GM19395 (cell line): ENCODE measurements around the gene PLD6.
"Not testable (repeated sequence)": the region's sequence is repeated elsewhere in the genome, so short reads cannot be mapped to it uniquely, and the experiment has no call there.

Experiments
- ATAC-seq: cut with Tn5 transposase; IDR thresholded peaks from one replicate; pipeline ENCODE4 v1.9.1; 2021; ENCODE audit warnings: mild to moderate bottlenecking, moderate library complexity; ENCODE audit not compliant: unreplicated experiment

Gene PLD6

GRCh38 chr17:17179371-17179827, 26.7 kb downstream of the PLD6 start:
- ATAC-seq: peak; percentile 58

DNA sequence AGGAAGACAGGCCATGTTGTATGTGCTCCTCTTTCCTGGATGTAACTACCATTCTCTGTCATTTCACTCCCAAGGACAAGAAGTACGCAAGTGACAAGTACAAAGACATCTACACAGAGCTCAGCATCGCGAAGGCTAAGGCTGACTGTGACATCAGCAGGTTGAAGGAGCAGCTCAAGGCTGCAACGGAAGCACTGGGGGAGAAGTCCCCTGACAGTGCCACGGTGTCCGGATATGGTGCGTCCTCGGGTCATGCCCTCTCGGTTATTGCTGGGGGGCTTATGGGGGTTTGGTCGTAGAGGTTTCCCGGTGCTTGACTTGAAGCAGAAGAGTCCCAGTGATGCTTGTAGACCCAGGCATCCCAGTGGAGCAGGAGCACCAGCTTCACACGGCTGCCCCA, 29.0 kb downstream of the PLD6 start:
- no peak for ATAC-seq

GRCh38 chr17:17176341-17176740, 29.8 kb downstream of the PLD6 start:
- no peak for ATAC-seq

DNA sequence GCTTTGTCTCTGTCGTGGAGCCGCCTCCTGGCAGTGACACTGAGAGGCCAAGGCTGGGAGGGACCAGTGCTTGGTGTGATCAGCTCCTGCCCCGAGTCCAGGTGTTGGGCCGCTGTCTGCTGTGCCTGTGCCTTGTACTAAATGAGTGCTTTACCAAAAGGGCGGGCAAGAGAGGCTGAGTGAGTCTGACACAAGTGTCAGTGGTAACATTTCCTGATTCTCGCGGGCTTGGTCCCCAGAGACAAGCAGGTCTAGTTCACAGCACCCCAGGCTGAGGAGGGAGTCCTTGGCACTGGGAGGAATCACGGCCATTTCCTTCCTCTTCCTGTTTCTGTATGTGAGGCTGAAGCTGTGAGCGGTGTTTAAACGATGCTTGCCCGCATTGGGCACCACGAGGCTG, 30.2 kb downstream of the PLD6 start:
- ATAC-seq: no peak

- ATAC-seq: no peak
These were observed 30.8 kb downstream of the PLD6 start for GRCh38 chr17:17175340-17175739.

DNA sequence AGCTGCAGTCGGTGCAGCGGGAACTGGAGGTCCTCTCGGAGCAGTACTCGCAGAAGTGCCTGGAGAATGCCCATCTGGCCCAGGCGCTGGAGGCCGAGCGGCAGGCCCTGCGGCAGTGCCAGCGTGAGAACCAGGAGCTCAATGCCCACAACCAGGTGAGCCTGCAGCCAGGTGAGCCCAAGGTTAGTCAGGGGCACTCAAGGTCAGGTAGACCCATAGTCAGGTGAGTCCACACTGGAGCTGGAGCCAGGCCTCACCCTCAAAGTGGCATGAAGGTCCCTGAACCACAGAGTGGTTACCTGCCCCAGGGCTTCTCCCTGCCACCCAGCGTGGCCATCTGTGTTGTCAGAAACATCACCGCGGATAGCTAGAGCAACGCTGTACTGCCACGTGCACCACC, 32.2 kb downstream of the PLD6 start:
- no peak for ATAC-seq

DNA sequence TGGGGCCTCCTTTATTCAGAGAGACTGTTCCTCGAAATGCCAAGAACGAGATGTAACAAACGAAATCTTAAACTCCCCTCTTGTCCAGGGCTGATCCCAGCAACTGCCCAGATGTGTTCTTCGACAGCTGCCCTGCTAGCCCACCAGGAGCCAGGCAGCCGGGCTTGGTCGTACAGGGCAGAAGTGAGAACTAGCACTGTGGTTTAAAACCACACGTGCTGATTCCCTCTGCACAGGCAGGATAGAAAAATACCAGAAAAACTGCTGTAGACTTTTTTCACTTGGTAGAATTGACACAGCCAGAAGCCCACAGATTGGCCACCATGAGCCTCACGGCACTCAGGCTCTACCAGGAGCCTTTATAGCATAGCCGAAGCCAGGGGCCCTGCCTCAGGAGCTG, 33.1 kb downstream of the PLD6 start:
- no peak for ATAC-seq

DNA sequence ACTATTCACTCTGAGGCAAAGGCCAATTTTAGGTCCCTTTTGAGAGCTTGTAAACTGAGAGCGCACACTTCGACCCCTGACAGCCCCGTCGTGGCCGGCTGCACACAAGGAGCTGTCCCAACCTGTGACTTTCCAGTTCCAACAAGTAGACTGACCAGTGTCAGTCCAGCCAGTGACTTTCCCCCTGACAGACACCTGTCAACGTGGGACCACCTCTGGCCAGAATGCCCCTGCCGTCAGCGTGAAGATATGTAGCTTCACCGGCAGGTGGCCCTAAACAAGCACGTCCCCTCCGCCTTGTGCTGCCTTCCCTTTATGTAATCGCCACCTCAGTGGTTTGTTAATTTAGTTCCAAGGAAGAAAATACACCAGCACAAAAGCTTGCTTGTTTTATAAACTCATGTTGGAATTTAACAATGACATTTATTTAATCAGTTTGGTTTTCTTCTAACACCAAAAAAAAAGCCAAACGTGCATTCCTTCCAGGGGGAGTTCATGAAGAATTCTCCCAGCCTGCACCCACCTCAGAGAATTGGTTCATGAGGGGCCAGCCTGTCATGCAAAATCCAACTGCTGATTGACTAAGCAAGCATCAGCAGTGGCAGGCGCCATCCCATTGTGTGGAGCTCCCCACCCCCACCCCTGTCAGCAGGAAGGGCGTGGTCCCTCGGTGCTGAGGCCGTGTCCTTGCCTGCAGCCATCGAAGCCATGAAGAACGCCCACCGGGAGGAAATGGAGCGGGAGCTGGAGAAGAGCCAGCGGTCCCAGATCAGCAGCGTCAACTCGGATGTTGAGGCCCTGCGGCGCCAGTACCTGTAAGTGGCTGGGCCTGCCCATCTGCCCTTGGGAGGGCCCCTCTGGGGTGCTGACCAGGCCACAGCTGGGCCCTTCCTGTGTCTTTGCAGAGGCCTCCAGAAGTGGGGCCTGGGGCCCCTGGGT, 33.9 kb downstream of the PLD6 start:
- ATAC-seq: no peak

DNA sequence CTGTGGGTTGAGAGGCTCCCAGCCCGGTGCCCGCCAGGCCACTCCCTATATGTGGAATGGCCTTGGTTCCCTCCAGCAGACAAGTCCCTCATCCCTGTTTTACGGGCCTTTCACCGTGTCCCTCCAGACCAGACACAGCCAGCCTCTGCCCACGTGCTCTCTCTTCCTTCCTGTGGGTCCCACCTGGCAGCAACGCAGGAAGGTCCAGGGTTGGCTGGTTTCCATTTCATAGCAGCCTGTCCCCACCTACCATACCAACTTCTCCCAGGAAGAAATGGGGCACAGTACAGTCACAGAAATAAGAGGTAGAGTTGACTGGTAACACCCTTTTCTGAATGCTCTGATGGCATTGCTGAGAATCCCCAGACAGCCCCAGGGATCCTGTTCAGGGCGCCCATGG, 34.9 kb downstream of the PLD6 start:
- no peak for ATAC-seq

DNA sequence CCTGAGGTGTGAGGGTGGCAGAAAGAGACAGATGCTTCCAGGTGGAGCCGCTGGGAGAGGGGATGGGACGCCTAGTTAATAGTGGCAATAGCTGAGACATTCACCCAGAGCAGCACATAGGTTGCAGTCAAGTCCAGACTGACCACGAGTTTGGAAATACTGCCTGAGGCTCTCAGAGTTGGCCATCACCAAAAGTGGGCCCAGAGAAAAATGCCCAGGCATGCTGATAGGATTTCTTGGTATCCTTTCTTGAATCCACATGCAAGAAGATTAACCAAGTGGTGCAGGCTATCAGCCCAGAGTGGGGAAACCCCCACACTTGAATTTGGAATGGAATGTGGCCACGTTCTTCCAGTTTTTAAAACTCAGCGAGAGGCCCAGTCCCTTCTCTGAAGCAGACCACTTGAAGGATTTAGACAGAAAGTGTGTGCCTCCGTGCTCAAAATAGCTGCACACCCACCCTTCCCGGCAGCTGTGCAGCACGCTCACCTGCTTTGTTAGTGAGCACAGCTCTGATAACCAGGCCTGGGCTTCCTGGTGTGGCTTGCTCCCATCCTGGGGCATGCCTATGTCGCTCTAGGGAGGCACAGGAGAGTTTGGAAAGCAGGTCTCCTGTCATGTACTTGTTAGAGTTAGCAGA, 35.7 kb downstream of the PLD6 start:
- ATAC-seq: no peak

GRCh38 chr17:17169396-17169795, 36.7 kb downstream of the PLD6 start:
- ATAC-seq: no peak

DNA sequence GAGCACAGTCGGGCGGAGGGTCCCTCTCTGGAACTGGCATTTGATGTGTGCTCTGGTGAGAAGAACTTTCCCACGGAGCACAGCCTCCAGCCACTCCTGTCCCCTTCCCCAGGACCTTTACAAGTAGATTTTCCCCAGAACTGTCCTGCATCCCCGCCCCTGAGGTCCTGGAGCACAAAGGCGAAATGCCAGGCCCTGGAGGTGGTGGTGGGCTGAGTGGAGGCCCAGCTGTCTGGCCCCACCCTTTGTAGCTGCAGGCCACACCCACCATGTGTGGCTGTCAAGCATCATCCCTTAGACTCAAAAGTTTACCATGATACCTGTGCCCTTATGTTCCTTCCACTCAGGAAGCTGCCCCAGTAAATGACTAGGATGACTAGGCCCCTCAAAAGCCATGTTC, 37.7 kb downstream of the PLD6 start:
- no peak for ATAC-seq

GRCh38 chr17:17167986-17168385, 38.1 kb downstream of the PLD6 start:
- no peak for ATAC-seq

- no peak for ATAC-seq
These were observed 38.8 kb downstream of the PLD6 start for GRCh38 chr17:17167356-17167755.

DNA sequence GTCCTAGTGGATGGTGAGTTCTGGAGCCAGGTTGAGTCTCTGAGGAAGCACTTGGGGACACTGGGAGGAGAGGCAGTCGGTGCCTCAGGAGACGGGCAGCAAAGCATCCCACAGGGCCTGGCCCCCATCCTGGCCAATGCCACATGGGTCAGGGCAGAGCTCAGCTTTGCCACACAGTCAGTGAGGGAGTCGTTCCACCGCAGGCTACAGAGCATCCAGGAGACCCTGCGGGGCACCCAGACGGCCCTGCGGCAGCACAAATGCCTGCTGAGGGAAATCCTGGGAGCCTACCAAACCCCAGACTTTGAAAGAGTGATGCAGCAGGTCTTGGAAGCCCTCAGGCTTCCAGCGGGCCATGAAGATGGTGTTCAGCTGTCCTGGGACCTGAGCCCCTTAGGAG, 39.7 kb downstream of the PLD6 start:
- no peak for ATAC-seq

DNA sequence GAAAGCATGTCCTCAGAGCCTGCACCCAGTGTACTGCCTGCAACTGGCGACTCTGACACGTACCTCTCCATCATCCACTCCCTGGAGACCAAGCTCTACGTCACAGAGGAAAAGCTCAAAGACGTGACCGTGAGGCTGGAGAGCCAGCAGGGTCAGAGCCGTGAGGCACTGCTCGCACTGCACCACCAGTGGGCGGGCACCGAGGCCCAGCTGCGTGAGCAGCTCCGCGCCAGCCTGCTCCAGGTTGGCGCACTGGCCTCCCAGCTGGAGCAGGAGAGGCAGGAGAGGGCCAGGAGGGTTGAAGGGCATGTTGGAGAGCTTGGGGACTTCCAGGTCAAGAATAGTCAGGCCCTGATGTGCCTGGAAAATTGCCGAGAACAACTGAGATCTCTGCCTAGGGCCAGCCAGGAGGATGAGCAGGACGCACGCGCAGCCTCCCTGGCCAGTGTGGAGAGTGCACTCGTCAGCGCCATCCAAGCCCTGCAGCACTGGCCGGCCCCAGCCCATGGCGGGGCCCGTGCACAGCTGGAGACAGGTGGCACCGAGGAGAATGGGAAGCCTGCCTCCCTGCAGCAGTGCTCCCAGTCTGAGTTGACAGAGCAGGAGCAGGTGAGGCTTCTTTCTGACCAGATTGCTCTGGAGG, 40.3 kb downstream of the PLD6 start:
- no peak for ATAC-seq

DNA sequence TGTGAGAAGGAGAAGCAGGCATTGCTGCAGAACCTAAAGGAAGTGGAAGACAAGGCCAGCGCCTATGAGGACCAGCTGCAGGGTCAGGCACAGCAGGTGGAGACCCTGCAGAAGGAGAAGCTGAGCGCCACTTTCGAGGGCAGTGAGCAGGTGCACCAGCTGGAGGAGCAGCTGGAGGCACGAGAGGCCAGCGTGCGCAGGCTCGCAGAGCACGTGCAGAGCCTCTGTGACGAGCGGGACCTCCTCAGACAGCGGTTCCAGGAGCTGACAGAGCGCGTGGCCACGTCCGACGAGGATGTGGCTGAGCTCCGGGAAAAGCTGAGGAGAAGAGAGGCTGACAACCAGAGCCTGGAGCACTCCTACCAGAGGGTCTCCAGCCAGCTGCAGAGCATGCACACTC, 41.5 kb downstream of the PLD6 start:
- ATAC-seq: no peak

DNA sequence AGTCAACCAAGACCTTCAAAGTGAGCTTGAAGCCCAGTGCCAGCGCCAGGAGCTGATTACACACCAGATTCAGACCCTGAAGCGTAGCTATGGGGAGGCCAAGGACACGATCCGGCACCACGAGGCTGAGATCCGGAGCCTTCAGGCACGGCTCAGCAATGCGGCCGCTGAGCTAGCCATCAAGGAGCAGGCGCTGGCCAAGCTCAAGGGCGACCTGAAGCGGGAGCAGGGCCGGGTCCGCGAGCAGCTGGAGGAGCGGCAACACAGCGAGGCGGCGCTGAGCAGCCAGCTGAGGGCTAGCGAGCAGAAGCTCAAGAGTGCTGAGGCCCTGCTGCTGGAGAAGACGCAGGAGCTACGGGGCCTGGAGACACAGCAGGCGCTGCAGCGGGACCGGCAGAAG, 42.0 kb downstream of the PLD6 start:
- no peak for ATAC-seq

DNA sequence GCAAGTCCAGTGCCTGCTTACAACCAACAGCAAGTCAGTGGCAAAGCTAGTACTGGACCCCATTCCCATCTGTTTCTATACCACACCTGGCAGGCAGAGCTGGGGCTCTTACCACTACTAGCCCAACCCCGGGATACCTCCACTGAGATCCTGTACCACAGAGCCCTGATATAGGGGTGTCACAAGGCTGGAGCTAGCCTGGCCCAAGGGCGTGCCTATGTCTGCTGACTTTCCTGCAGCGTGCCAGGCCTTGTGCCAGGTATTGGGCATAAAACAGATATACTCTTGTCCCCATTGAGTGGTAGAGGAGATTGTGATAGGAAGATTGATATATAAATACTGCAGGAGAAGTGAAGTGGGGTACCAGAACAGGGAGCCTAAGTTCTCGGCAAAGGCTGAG, 44.4 kb downstream of the PLD6 start:
- ATAC-seq: no peak

DNA sequence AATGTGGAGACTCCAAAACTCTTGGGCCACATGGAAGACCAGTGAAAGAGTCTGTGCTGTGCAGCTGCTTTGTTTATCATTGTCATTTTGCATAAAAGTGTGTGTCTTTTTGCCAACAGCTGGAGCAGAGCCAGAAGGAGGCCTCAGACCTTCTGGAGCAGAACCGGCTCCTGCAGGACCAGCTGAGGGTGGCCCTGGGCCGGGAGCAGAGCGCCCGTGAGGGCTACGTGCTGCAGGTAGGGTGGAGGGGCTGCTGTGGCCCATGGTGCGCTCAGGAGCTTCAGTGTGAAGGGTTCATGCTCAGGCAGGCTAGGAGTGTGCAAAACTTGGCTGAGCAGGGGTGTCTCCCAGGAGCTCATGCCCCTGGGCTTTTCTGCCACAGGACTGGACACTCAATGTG, 45.0 kb downstream of the PLD6 start:
- ATAC-seq: no peak

DNA sequence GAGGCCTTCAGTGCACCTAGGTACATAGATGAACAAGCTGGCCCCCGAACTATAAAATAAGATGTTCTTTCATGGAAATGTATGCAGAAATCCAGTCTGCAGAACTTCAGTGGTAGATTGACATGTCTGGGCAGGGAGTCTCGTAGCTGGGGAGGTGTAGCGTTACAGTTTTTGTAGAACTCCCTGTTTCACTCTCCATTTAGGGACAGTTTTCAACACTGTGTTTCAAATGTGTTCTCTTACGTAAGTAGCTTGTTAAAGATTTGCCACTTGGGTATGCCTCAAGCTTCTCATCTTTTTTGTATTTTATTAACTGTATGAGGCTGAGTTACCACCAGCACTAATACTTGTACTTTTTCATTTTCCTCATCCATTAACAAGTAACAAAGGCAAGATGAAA, 46.6 kb downstream of the PLD6 start:
- ATAC-seq: no peak

DNA sequence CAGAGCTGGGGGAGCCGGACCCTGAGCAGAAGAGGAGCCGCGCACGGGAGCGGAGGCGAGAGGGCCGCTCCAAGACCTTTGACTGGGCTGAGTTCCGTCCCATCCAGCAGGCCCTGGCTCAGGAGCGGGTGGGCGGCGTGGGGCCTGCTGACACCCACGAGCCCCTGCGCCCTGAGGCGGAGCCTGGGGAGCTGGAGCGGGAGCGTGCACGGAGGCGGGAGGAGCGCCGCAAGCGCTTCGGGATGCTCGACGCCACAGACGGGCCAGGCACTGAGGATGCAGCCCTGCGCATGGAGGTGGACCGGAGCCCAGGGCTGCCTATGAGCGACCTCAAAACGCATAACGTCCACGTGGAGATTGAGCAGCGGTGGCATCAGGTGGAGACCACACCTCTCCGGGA, 47.6 kb downstream of the PLD6 start:
- not testable (repeated sequence) for ATAC-seq
